Activated T-cell treated with anti-CD3 and anti-CD28 coated beads, Interleukin-2, amount 50 U/mL, for 4 hours (primary cell): ENCODE data around the gene WNT3A. TPM values are rescaled to one million over a fixed set of nuclear protein-coding genes. Genes with fewer than 3 reads are reported as not detected.

Experiments used
- ATAC-seq, 2 donors: fragments of 200-7000 bp; cut with Tn5 transposase; one replicate each; pipeline ENCODE4 v1.10.0; 2021
- DNase-seq: peaks from one replicate; pipeline ENCODE4 v3.0.0-alpha.2; 2020
- H3K27me3 Mint-ChIP-seq: one replicate; pipeline ENCODE4 v1.8.0; 2021; ENCODE audit warnings: low read depth, mixed read lengths
- H3K36me3 Mint-ChIP-seq: one replicate; pipeline ENCODE4 v1.8.0; 2022; ENCODE audit warnings: mixed read lengths; ENCODE audit not compliant: insufficient read depth
- H3K4me1 Mint-ChIP-seq: one replicate; pipeline ENCODE4 v1.8.0; 2021; ENCODE audit warnings: low read depth, mixed read lengths
- H3K4me3 Mint-ChIP-seq: one replicate; pipeline ENCODE4 v1.8.0; 2021; ENCODE audit warnings: mild to moderate bottlenecking, moderate library complexity, mixed read lengths
- H3K9me3 Mint-ChIP-seq: one replicate; pipeline ENCODE4 v1.8.0; 2021; ENCODE audit warnings: mixed read lengths
- total RNA-seq, 3 donors: library from RNA; stranded (reverse); gene quantifications; one replicate each; pipeline ENCODE4 v1.2.1, GENCODE V29; 2021

The WNT3A gene
- total RNA-seq, 3 donors from 2014 or later, result not detected

GRCh38 chr1:228005511-228006033, 1.2 kb upstream of the WNT3A start:
- Mint-ChIP-seq H3K36me3 (no peaks in the 10 kb centered on the region), H3K9me3 (no peaks in the 10 kb centered on the region), H3K27me3 (peaks cover 73% of the 10 kb centered on the region), H3K4me1 (peaks cover 16% of the 10 kb centered on the region), H3K4me3 (no peak overlapping the region)
- no peak for ATAC-seq
- DNase-seq, result no peak

GRCh38 chr1:228006034-228006785, 588 bp upstream of the WNT3A start:
- Mint-ChIP-seq H3K27me3 (peaks cover 75% of the 10 kb centered on the region), H3K9me3 (no peaks in the 10 kb centered on the region), H3K4me3 (no peak overlapping the region), H3K36me3 (no peaks in the 10 kb centered on the region), H3K4me1 (peaks cover 16% of the 10 kb centered on the region)
- DNase-seq, result no peak
- no peak for ATAC-seq

- H3K27me3 Mint-ChIP-seq, result peaks cover 70% of the 10 kb centered on the region
These were observed 427 bp downstream of the WNT3A start for GRCh38 chr1:228007049-228007800.

GRCh38 chr1:228007801-228008341, 1.1 kb downstream of the WNT3A start:
- Mint-ChIP-seq H3K9me3 (no peaks in the 10 kb centered on the region), H3K4me3 (peak overlapping the region; percentile 16), H3K36me3 (no peaks in the 10 kb centered on the region), H3K27me3 (peaks cover 65% of the 10 kb centered on the region), H3K4me1 (peaks cover 16% of the 10 kb centered on the region)
- DNase-seq, result no peak
- no peak for ATAC-seq

More at GRCh38 chr1:228007049-228007800, 427 bp downstream of the WNT3A start:
- DNase-seq (no peak), ATAC-seq (no peak)
- no peaks in the 10 kb centered on the region for H3K36me3 Mint-ChIP-seq
- H3K4me3 Mint-ChIP-seq, result no peak overlapping the region
- H3K9me3 Mint-ChIP-seq, result no peaks in the 10 kb centered on the region
- H3K4me1 Mint-ChIP-seq, result peaks cover 16% of the 10 kb centered on the region

GRCh38 chr1:228008391-228009115, 1.8 kb downstream of the WNT3A start:
- ATAC-seq (no peak), DNase-seq (no peak)
- Mint-ChIP-seq H3K4me3 (peak overlapping the region; percentile 58), H3K4me1 (peaks cover 16% of the 10 kb centered on the region), H3K36me3 (no peaks in the 10 kb centered on the region), H3K9me3 (no peaks in the 10 kb centered on the region), H3K27me3 (peaks cover 62% of the 10 kb centered on the region)

- Mint-ChIP-seq H3K36me3 (no peaks in the 10 kb centered on the region), H3K27me3 (peaks cover 55% of the 10 kb centered on the region), H3K4me1 (peaks cover 16% of the 10 kb centered on the region), H3K9me3 (no peaks in the 10 kb centered on the region), H3K4me3 (peak overlapping the region; percentile 59)
- ATAC-seq, result no peak
- DNase-seq, result no peak
These were observed 2.5 kb downstream of the WNT3A start for GRCh38 chr1:228009116-228009827.

GRCh38 chr1:228009828-228010775, 3.3 kb downstream of the WNT3A start:
- peaks cover 51% of the 10 kb centered on the region for H3K27me3 Mint-ChIP-seq
- peak overlapping the region; percentile 59 for H3K4me3 Mint-ChIP-seq
- no peaks in the 10 kb centered on the region for H3K9me3 Mint-ChIP-seq
- DNase-seq (no peak), ATAC-seq (no peak)
- no peaks in the 10 kb centered on the region for H3K36me3 Mint-ChIP-seq
- peaks cover 16% of the 10 kb centered on the region for H3K4me1 Mint-ChIP-seq

GRCh38 chr1:228010921-228011320, 4.1 kb downstream of the WNT3A start:
- no peaks in the 10 kb centered on the region for H3K9me3 Mint-ChIP-seq
- no peak overlapping the region for H3K4me3 Mint-ChIP-seq
- ATAC-seq, result no peak
- H3K36me3 Mint-ChIP-seq, result no peaks in the 10 kb centered on the region
- H3K27me3 Mint-ChIP-seq, result peaks cover 42% of the 10 kb centered on the region
- peaks cover 14% of the 10 kb centered on the region for H3K4me1 Mint-ChIP-seq
- no peak for DNase-seq

GRCh38 chr1:228011721-228012311, 5.0 kb downstream of the WNT3A start:
- no peak overlapping the region for H3K4me3 Mint-ChIP-seq
- no peaks in the 10 kb centered on the region for H3K36me3 Mint-ChIP-seq
- ATAC-seq (no peak), DNase-seq (no peak)
- H3K27me3 Mint-ChIP-seq, result peaks cover 38% of the 10 kb centered on the region
- H3K9me3 Mint-ChIP-seq, result no peaks in the 10 kb centered on the region
- H3K4me1 Mint-ChIP-seq, result peaks cover 14% of the 10 kb centered on the region

GRCh38 chr1:228012555-228012954, 5.8 kb downstream of the WNT3A start:
- H3K9me3 Mint-ChIP-seq, result no peaks in the 10 kb centered on the region
- DNase-seq, result no peak
- peaks cover 34% of the 10 kb centered on the region for H3K27me3 Mint-ChIP-seq
- peaks cover 12% of the 10 kb centered on the region for H3K4me1 Mint-ChIP-seq
- H3K4me3 Mint-ChIP-seq, result no peak overlapping the region
- no peaks in the 10 kb centered on the region for H3K36me3 Mint-ChIP-seq
- ATAC-seq, result no peak

GRCh38 chr1:228013131-228013934, 6.5 kb downstream of the WNT3A start:
- ATAC-seq, result no peak
- Mint-ChIP-seq H3K36me3 (no peaks in the 10 kb centered on the region), H3K4me3 (no peak overlapping the region), H3K9me3 (no peaks in the 10 kb centered on the region), H3K4me1 (peaks cover 9% of the 10 kb centered on the region), H3K27me3 (peaks cover 29% of the 10 kb centered on the region)
- no peak for DNase-seq
